Parathyroid adenoma (tissue), 2 donors: ENCODE measurements around the gene ABAT.

ENCODE experiments used
- H2AFZ ChIP-seq: fragments of 300-600 bp; sonication (generic); one replicate; pipeline ENCODE4 v1.7.0; 2017; ENCODE audit warnings: antibody characterized with exemption, mild to moderate bottlenecking
- H3K27ac ChIP-seq: fragments of 300-600 bp; sonication (generic); one replicate; pipeline ENCODE4 v1.7.0; 2017
- H3K27me3 ChIP-seq: fragments of 300-600 bp; sonication (generic); one replicate; pipeline ENCODE4 v1.7.0; 2017; ENCODE audit warnings: low read length; ENCODE audit not compliant: control insufficient read depth, insufficient read depth
- H3K36me3 ChIP-seq: fragments of 300-600 bp; sonication (generic); one replicate; pipeline ENCODE4 v1.7.0; 2017; ENCODE audit warnings: low read length; ENCODE audit not compliant: control insufficient read depth, insufficient read depth
- H3K4me1 ChIP-seq: fragments of 300-600 bp; sonication (generic); one replicate; pipeline ENCODE4 v1.7.0; 2017; ENCODE audit warnings: control low read depth
- H3K4me2 ChIP-seq: fragments of 300-600 bp; sonication (generic); one replicate; pipeline ENCODE4 v1.7.0; 2017; ENCODE audit warnings: low read length
- H3K4me3 ChIP-seq: fragments of 300-600 bp; sonication (generic); one replicate; pipeline ENCODE4 v1.7.0; 2017; ENCODE audit warnings: low read depth, low read length
- H3K79me2 ChIP-seq: fragments of 300-600 bp; sonication (generic); one replicate; pipeline ENCODE4 v1.7.0; 2017; ENCODE audit warnings: control low read depth
- H3K9ac ChIP-seq: fragments of 300-600 bp; sonication (generic); one replicate; pipeline ENCODE4 v1.7.0; 2017; ENCODE audit warnings: mild to moderate bottlenecking
- H3K9me3 ChIP-seq: fragments of 300-600 bp; sonication (generic); one replicate; pipeline ENCODE4 v1.7.0; 2017; ENCODE audit warnings: low read length; ENCODE audit not compliant: control insufficient read depth
- CTCF ChIP-seq: fragments of 300-600 bp; sonication (generic); IDR thresholded peaks from one replicate; pipeline ENCODE4 v1.7.0; 2017; ENCODE audit warnings: antibody characterized with exemption, mild to moderate bottlenecking
- donor health status: primary hyperparathyroidism.

Gene ABAT

GRCh38 chr16:8822403-8822802 lies 148.0 kb downstream of the ABAT start:
- Histone ChIP-seq H3K27ac (no peak overlapping the region), H3K4me1 (no peaks in the 10 kb centered on the region), H3K9me3 (no peaks in the 10 kb centered on the region), H3K79me2 (no peaks in the 10 kb centered on the region), H3K4me3 (no peak overlapping the region), H3K9ac (no peak overlapping the region), H3K27me3 (no peaks in the 10 kb centered on the region), H3K36me3 (no peaks in the 10 kb centered on the region), H2AFZ (no peak overlapping the region), H3K4me2 (no peak overlapping the region)
- no peak for TF ChIP-seq CTCF

GRCh38 chr16:8826278-8826879 lies 152.0 kb downstream of the ABAT start:
- no peaks in the 10 kb centered on the region for H3K4me1 ChIP-seq
- no peak overlapping the region for H3K4me3 ChIP-seq
- no peak overlapping the region for H3K4me2 ChIP-seq
- H3K27ac ChIP-seq: no peak overlapping the region
- H3K9me3 ChIP-seq: no peaks in the 10 kb centered on the region
- H3K79me2 ChIP-seq: peaks cover 24% of the 10 kb centered on the region
- H3K9ac ChIP-seq: no peak overlapping the region
- H2AFZ ChIP-seq: no peak overlapping the region
- no peak for TF ChIP-seq CTCF
- no peaks in the 10 kb centered on the region for H3K36me3 ChIP-seq
- H3K27me3 ChIP-seq: no peaks in the 10 kb centered on the region

GRCh38 chr16:8828541-8829165 lies 154.2 kb downstream of the ABAT start:
- Histone ChIP-seq H3K9me3 (no peaks in the 10 kb centered on the region), H3K4me2 (no peak overlapping the region), H3K36me3 (no peaks in the 10 kb centered on the region), H3K9ac (no peak overlapping the region), H3K27me3 (no peaks in the 10 kb centered on the region), H3K27ac (no peak overlapping the region), H3K4me3 (no peak overlapping the region), H2AFZ (no peak overlapping the region), H3K4me1 (no peaks in the 10 kb centered on the region), H3K79me2 (peaks cover 38% of the 10 kb centered on the region)
- no peak for TF ChIP-seq CTCF

GRCh38 chr16:8831450-8831849 lies 157.0 kb downstream of the ABAT start:
- peaks cover 38% of the 10 kb centered on the region for H3K79me2 ChIP-seq

More at GRCh38 chr16:8831450-8831849, 157.0 kb downstream of the ABAT start:
- Histone ChIP-seq H2AFZ (no peak overlapping the region), H3K9me3 (no peaks in the 10 kb centered on the region), H3K27ac (no peak overlapping the region), H3K27me3 (no peaks in the 10 kb centered on the region), H3K36me3 (no peaks in the 10 kb centered on the region), H3K4me3 (no peak overlapping the region), H3K4me1 (no peaks in the 10 kb centered on the region), H3K9ac (no peak overlapping the region), H3K4me2 (no peak overlapping the region)
- no peak for TF ChIP-seq CTCF
